GM19468 (cell line): ENCODE data around the gene PCDHA1.

Source experiments
- ATAC-seq: cut with Tn5 transposase; IDR thresholded peaks from one replicate; pipeline ENCODE4 v1.9.1; 2021; ENCODE audit warnings: mild to moderate bottlenecking, moderate library complexity, moderate number of reproducible peaks; ENCODE audit not compliant: unreplicated experiment; ENCODE audit errors: extremely low read depth

Gene PCDHA1

DNA sequence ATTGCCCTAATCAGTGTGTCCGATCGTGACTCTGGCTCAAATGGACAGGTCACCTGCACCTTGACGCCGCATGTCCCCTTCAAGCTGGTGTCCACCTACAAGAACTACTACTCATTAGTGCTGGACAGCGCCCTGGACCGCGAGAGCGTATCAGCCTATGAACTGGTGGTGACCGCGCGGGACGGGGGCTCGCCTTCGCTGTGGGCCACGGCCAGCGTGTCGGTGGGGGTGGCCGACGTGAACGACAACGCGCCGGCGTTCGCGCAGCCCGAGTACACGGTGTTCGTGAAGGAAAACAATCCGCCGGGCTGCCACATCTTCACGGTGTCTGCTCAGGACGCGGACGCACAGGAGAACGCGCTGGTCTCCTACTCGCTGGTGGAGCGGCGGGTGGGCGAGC, 97.4 kb downstream of the PCDHA1 start:
- ATAC-seq: no peak

GRCh38 chr5:140883927-140884697, 98.2 kb downstream of the PCDHA1 start:
- ATAC-seq: no peak

- no peak for ATAC-seq
These were observed 130.4 kb downstream of the PCDHA1 start for GRCh38 chr5:140916325-140916724.

DNA sequence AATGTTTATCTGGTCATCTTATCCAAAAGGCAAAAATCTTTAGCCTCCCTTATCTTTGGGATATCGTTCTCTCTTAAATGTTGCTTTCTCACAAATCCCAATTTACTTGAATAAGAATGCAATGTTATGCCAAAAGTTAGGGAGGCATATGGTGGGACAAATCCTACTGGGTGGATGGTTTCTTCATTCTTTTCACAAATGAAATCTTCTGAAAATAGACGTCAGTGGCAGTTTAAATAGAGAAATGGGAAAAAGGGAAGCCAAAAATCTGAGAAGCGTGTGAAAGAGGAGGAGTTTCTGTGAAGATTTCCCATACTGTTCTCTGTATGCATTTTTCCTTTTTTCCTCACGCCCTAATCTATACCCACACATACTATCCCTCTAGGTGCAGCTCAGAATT, 137.7 kb downstream of the PCDHA1 start:
- ATAC-seq: no peak

DNA sequence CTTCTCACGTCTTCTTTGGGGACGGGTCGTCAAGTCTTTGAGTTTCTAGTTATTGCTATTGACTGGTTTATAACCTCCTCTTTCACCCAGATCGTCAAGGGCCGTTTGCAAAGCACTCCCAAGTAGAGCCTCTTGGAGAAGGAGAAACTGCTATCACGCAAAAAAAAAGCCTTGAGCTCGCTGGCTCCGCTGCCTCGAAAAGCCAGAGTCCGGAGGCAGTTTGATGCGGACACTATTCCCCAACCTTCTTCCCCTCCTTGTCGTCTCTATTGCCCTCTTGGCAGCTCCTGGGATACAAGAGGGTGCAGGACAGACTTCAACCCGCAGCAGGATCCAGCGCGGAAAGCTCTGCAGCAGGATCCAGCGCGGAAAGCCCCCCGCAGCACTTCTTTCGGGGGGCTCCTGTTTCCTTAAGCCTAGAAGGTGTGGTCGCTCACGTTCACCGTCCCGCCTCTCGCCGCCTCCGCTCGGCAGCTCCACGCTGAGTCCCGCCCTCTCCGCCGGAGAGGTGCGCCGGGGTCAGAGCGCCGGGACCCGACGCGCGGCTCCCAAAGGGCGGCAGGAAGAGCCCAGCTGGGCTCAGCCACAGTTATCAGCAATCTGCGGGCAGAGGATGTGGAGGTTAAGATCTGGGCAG, 140.0 kb downstream of the PCDHA1 start, which contains the start of gene PCDHAC1:
Gene PCDHAC1, plus strand, starts transcription at position 494 of the 637 bp plus-strand sequence. CDS start 594 bp downstream, outside the sequence.
- ATAC-seq: no peak

DNA sequence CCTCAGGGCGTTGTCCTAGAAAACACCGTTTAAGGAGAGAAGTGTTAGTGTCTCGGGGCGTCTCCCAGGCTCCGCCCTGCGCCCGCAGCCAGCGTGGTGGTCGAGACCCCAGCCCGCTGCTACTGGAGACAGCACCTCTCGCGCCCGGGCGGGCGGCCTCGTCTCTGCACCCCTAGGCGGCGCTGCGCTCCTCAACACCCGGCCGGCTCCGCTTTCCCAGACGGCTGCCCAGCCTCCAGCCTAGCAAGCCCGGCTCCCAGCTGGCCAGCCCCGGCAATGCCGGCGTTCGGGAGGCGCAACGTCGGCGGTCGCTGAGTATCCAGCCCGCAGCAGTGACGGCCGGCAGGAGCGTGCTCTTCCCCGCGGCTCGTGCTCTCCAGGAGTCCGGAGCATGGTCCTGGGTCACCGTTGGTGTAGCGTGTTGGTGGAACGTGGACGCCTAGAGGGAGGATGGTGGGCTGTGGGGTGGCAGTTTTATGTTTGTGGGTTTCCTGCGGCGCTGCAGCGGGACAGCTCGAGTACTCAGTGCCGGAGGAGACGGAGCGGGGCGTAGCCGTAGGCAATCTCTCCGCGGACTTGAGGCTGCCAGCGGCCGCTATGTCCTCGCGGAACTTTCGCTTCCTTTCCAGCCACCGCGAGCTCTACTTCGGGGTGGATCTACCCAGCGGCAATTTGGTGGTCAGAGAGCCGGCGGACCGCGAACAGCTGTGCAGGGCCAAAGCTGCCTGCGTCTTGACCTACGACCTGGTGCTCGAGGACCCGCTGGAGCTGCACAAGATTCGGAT, 140.7 kb downstream of the PCDHA1 start:
- no peak for ATAC-seq

- no peak for ATAC-seq
These were observed 141.3 kb downstream of the PCDHA1 start for GRCh38 chr5:140927228-140927573.

GRCh38 chr5:140934964-140935606, 149.1 kb downstream of the PCDHA1 start:
- ATAC-seq: no peak

- no peak for ATAC-seq
These were observed 160.6 kb downstream of the PCDHA1 start for GRCh38 chr5:140946578-140946977.

GRCh38 chr5:140951636-140952035, 165.7 kb downstream of the PCDHA1 start:
- no peak for ATAC-seq

DNA sequence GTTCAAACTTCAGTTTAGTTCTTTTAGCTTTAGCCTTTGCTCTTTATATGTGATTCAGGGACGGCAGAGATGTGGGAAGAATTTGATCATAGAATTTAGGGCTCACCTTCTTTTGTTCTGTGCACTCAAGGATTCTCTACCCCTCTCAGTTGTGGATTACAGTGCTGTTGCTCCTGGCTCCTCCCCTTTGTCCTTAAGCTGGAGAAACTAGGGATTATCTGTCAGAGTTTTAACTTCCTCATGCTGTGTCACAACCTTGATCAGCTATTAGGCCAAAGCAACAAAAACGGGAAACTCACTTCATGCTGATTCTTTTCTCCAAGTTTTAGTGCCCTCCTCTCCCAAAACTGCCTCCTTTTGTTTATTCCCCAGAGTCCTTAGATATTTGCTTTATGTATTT, 167.3 kb downstream of the PCDHA1 start:
- no peak for ATAC-seq

- no peak for ATAC-seq
These were observed 176.2 kb downstream of the PCDHA1 start for GRCh38 chr5:140962190-140962589.

DNA sequence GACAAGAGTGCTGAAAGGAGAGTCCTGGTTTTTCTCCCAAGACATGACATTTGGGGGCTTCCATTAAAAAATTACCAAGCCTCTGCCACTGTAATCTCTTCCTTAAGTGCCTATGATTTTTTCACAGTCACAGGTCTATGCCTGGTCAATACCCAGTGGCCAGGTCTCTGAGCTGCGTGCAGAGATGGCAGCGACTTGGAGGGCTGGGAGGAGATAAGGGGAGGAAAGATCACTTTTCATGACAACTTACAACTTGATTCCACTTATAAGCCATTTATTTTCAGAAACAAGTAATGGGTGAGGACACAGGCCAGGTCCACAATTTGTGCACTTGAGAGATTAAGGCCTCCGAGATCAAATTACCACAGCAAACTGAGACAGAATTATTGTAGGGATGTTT, 178.4 kb downstream of the PCDHA1 start:
- ATAC-seq: no peak

GRCh38 chr5:140965905-140966292, 180.0 kb downstream of the PCDHA1 start:
- ATAC-seq: no peak

GRCh38 chr5:140966293-140967225, 180.6 kb downstream of the PCDHA1 start, which contains the start of gene PCDHAC2:
Gene PCDHAC2, plus strand, starts transcription at chr5:140966476. Its CDS starts 291 bp downstream, at chr5:140966767.
- ATAC-seq: no peak

GRCh38 chr5:140967226-140967893, 181.4 kb downstream of the PCDHA1 start:
- ATAC-seq: no peak

GRCh38 chr5:140969880-140970279, 183.9 kb downstream of the PCDHA1 start:
- ATAC-seq: no peak

DNA sequence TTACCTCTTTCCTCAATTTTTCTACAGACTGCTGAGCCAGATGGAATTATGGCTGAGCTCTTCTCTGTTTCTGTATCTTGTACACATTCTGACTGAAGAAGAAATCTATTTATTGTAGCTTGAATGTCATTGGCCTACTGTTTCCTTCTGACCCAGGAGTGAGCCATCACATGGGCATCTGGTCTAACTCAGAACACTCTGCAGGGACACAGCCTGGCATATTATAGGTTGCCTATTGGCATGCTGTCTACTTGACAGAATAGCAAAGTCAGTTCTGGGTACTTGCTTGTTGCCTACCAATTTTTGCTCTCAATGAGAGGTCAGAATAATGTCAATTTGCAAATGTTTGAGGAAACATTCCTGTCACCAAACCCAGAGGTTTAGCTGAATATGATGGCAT, 187.6 kb downstream of the PCDHA1 start:
- ATAC-seq: no peak

- no peak for ATAC-seq
These were observed 191.1 kb downstream of the PCDHA1 start for GRCh38 chr5:140977003-140977402.
